Thyroid gland (tissue), 4 donors: ENCODE results near the gene WIPF3. TPM values are rescaled to one million over a fixed set of nuclear protein-coding genes. Genes with fewer than 3 reads are reported as not detected.

Source experiments
- DNase-seq, 2 donors: peaks; one replicate each; pipeline ENCODE4 v3.0.0-alpha.2; 2019
- H3K27ac ChIP-seq, 3 donors: fragments of 200-600 bp; sonication (generic); 1 replicate in 2 of 3; 2 replicates in 1 of 3; pipeline ENCODE4 v1.5.1; 2016 to 2019; ENCODE audit warnings: mild to moderate bottlenecking in 1 of 3, moderate library complexity in 1 of 3
- H3K27me3 ChIP-seq: fragments of 200-600 bp; sonication (generic); one replicate; pipeline ENCODE4 v1.5.1; 2019
- H3K36me3 ChIP-seq, 2 donors: fragments of 200-600 bp; sonication (generic); one replicate each; pipeline ENCODE4 v1.5.1; 2016 to 2019
- H3K4me1 ChIP-seq, 2 donors: fragments of 200-600 bp; sonication (generic); one replicate each; pipeline ENCODE4 v1.5.1; 2017 to 2019
- H3K4me3 ChIP-seq, 3 donors: fragments of 200-600 bp; sonication (generic); replicated peaks in 1 of 3; 1 replicate in 2 of 3; 2 replicates in 1 of 3; pipeline ENCODE4 v1.5.1; 2016; ENCODE audit warnings: mild to moderate bottlenecking in 1 of 3
- H3K9me3 ChIP-seq: fragments of 200-600 bp; sonication (generic); one replicate; pipeline ENCODE4 v1.5.1; 2017
- CTCF ChIP-seq, 6 experiments: fragments of 200-600 bp in 3 of 6; fragments of 450-650 bp in 3 of 6; sonication (generic) in 3 of 6; IDR thresholded peaks; one replicate each; pipeline ENCODE4 v1.5.1; 2016 to 2019; ENCODE audit warnings: antibody characterized with exemption in 6 of 6, mild to moderate bottlenecking in 2 of 6, inconsistent platforms in 1 of 6, moderate library complexity in 1 of 6
- POLR2A ChIP-seq, 2 donors: fragments of 450-650 bp; IDR thresholded peaks; one replicate each; pipeline ENCODE4 v1.6.1; 2017; ENCODE audit warnings: antibody characterized with exemption in 2 of 2, mild to moderate bottlenecking in 2 of 2, moderate library complexity in 1 of 2
- WGBS, 2 donors: methylation state at CpG; one replicate each; pipeline ENCODE4 v1.1.5; 2017; 5-methylcytosine and 5-hydroxymethylcytosine counted together
- intact Hi-C: fragments of 100-400 bp; cut with DNase I; formaldehyde crosslinking; loops from one replicate; pipeline ENCODE4 v1.15.1; 2023
- total RNA-seq, 4 donors: library from RNA; depleted of rRNA; stranded (reverse); fragments of >200 nt; gene quantifications; one replicate each; pipeline ENCODE4 v1.2.3, GENCODE V29; 2016

WIPF3 gene
- total RNA-seq, 4 donors from 2014 or later: 0.22 to 1.2 (median 0.70) TPM

- DNase-seq: no peak
- 82 to 93% methylated on average over 7 of the region's 7 CpGs for WGBS, 2 donors
- Histone ChIP-seq H3K9me3 (no peaks in the 10 kb centered on the region), H3K36me3 (no peaks in the 10 kb centered on the region), H3K4me1 (peaks cover 7 to 10% of the 10 kb centered on the region in 2 donors), H3K27ac (no peak overlapping the region), H3K27me3 (no peaks in the 10 kb centered on the region), H3K4me3 (no peak overlapping the region)
- TF ChIP-seq CTCF (IDR thresholded peaks at IDR 0.05) (no peak), POLR2A (IDR thresholded peaks at IDR 0.05) (no peak)
- intact Hi-C loops: no loop called here
These were observed 1.9 kb downstream of the WIPF3 start for GRCh38 chr7:29808075-29808801.

- intact Hi-C loops: no loop called here
- Histone ChIP-seq H3K4me1 (peaks cover 7 to 10% of the 10 kb centered on the region in 2 donors), H3K9me3 (no peaks in the 10 kb centered on the region), H3K27ac (peak overlapping the region in 1 of 3 donors; percentile 5), H3K4me3 (no peak overlapping the region), H3K27me3 (no peaks in the 10 kb centered on the region), H3K36me3 (no peaks in the 10 kb centered on the region)
- 35 to 37% methylated on average over 11 of the region's 11 CpGs for WGBS, 2 donors
- TF ChIP-seq CTCF (IDR thresholded peaks at IDR 0.05): no peak
- no peak for TF ChIP-seq POLR2A (IDR thresholded peaks at IDR 0.05)
- peak; percentile 78 to 82 for DNase-seq
These were observed 3.3 kb downstream of the WIPF3 start for GRCh38 chr7:29809533-29810155.

GRCh38 chr7:29810297-29810696 lies 4.0 kb downstream of the WIPF3 start:
- no peak for TF ChIP-seq CTCF (IDR thresholded peaks at IDR 0.05)
- no peak for TF ChIP-seq POLR2A (IDR thresholded peaks at IDR 0.05)
- Histone ChIP-seq H3K27ac (no peak overlapping the region), H3K27me3 (no peaks in the 10 kb centered on the region), H3K9me3 (no peaks in the 10 kb centered on the region), H3K4me3 (no peak overlapping the region), H3K4me1 (peaks cover 7 to 10% of the 10 kb centered on the region in 2 donors), H3K36me3 (no peaks in the 10 kb centered on the region)
- intact Hi-C loops: no loop called here
- no peak for DNase-seq

GRCh38 chr7:29810813-29811482 lies 4.6 kb downstream of the WIPF3 start:
- intact Hi-C loops: no loop called here
- Histone ChIP-seq H3K27me3 (no peaks in the 10 kb centered on the region), H3K36me3 (no peaks in the 10 kb centered on the region), H3K4me1 (peaks cover 7 to 10% of the 10 kb centered on the region in 2 donors), H3K4me3 (no peak overlapping the region), H3K27ac (no peak overlapping the region), H3K9me3 (no peaks in the 10 kb centered on the region)
- DNase-seq: no peak
- TF ChIP-seq POLR2A (IDR thresholded peaks at IDR 0.05): no peak
- no peak for TF ChIP-seq CTCF (IDR thresholded peaks at IDR 0.05)
- 86 to 89% methylated on average over 5 of the region's 5 CpGs for WGBS, 2 donors

- Histone ChIP-seq H3K36me3 (no peaks in the 10 kb centered on the region), H3K4me1 (peaks cover 7 to 10% of the 10 kb centered on the region in 2 donors), H3K27me3 (no peaks in the 10 kb centered on the region), H3K4me3 (no peak overlapping the region), H3K9me3 (no peaks in the 10 kb centered on the region), H3K27ac (no peak overlapping the region)
- no peak for DNase-seq
- TF ChIP-seq POLR2A (IDR thresholded peaks at IDR 0.05) (no peak), CTCF (IDR thresholded peaks at IDR 0.05) (no peak)
- WGBS, 2 donors: 85 to 88% methylated on average over 1 of the region's 1 CpG
- intact Hi-C loops: no loop called here
These were observed 5.3 kb downstream of the WIPF3 start for GRCh38 chr7:29811586-29811985.
